Colonic mucosa (tissue), 4 donors: ENCODE data around the gene NCAM1. TPM values are rescaled to one million over a fixed set of nuclear protein-coding genes. Genes with fewer than 3 reads are reported as not detected.

Experiments
- DNase-seq: peaks from one replicate; pipeline ENCODE4 v3.0.0-alpha.2; 2020
- H3K27ac ChIP-seq: fragments of 200-600 bp; one replicate; pipeline ENCODE4 v1.8.0; 2021
- H3K27me3 ChIP-seq: fragments of 200-600 bp; one replicate; pipeline ENCODE4 v1.8.0; 2021
- H3K36me3 ChIP-seq: fragments of 200-600 bp; one replicate; pipeline ENCODE4 v1.8.0; 2021
- H3K4me1 ChIP-seq: fragments of 200-600 bp; one replicate; pipeline ENCODE4 v1.8.0; 2021; ENCODE audit warnings: mild to moderate bottlenecking
- H3K4me3 ChIP-seq: fragments of 200-600 bp; one replicate; pipeline ENCODE4 v1.8.0; 2021
- H3K9ac ChIP-seq, 2 donors: one replicate each; pipeline ENCODE4 v1.7.0; 2013; ENCODE audit warnings: control low read depth in 2 of 2, low read depth in 2 of 2, low read length in 2 of 2
- H3K9me3 ChIP-seq: fragments of 200-600 bp; one replicate; pipeline ENCODE4 v1.8.0; 2021
- CTCF ChIP-seq: fragments of 200-600 bp; IDR thresholded peaks from one replicate; pipeline ENCODE4 v1.8.0; 2022; ENCODE audit warnings: antibody characterized with exemption, mild to moderate bottlenecking
- intact Hi-C: fragments of 100-400 bp; cut with DNase I; formaldehyde crosslinking; loops from one replicate; pipeline ENCODE4 v1.14.1; 2022
- total RNA-seq, 2 donors: library from RNA; stranded (reverse); fragmentation: NEBNext Ultra II Directional in 1 of 2; extraction: Animal tissue kit (Norgen Biotek cat#: 25700) in 1 of 2; gene quantifications; one replicate each; pipeline ENCODE4 v1.2.1, GENCODE V29; 2021
- donor health status: healthy.
- donor health status: DM: no; HTN: no; CAD: no.
- donor health status: DM: no; HTN: no; CAD: no.

Gene NCAM1
- total RNA-seq, 2 donors from 2014 or later = 2.3 to 10.7 TPM

GRCh38 chr11:113193946-113194345, 232.7 kb downstream of the NCAM1 start:
- TF ChIP-seq CTCF = no peak
- Histone ChIP-seq H3K4me1 (no peaks in the 10 kb centered on the region), H3K9ac (no peak overlapping the region), H3K4me3 (no peak overlapping the region), H3K27me3 (no peaks in the 10 kb centered on the region), H3K9me3 (no peaks in the 10 kb centered on the region), H3K36me3 (no peaks in the 10 kb centered on the region), H3K27ac (no peak overlapping the region)
- peak; percentile 23 for DNase-seq
- intact Hi-C loops = no loop called here

- Histone ChIP-seq H3K27ac (no peak overlapping the region), H3K36me3 (no peaks in the 10 kb centered on the region), H3K4me1 (no peaks in the 10 kb centered on the region), H3K4me3 (no peak overlapping the region), H3K9me3 (no peaks in the 10 kb centered on the region), H3K9ac (no peak overlapping the region), H3K27me3 (no peaks in the 10 kb centered on the region)
- intact Hi-C loops = no loop called here
- no peak for TF ChIP-seq CTCF
- no peak for DNase-seq
These were observed 234.5 kb downstream of the NCAM1 start for GRCh38 chr11:113195728-113196127.

- intact Hi-C loops = no loop called here
- Histone ChIP-seq H3K36me3 (no peaks in the 10 kb centered on the region), H3K9me3 (no peaks in the 10 kb centered on the region), H3K4me1 (no peaks in the 10 kb centered on the region), H3K27me3 (no peaks in the 10 kb centered on the region), H3K4me3 (no peak overlapping the region), H3K27ac (no peak overlapping the region), H3K9ac (no peak overlapping the region)
- no peak for TF ChIP-seq CTCF
- no peak for DNase-seq
These were observed 236.2 kb downstream of the NCAM1 start for GRCh38 chr11:113197446-113197845.

GRCh38 chr11:113198972-113199661, 237.9 kb downstream of the NCAM1 start:
- DNase-seq = no peak
- no peaks in the 10 kb centered on the region for H3K4me1 ChIP-seq
- H3K27ac ChIP-seq = no peak overlapping the region
- no peak overlapping the region for H3K9ac ChIP-seq
- intact Hi-C loops = no loop called here
- TF ChIP-seq CTCF = no peak
- H3K27me3 ChIP-seq = no peaks in the 10 kb centered on the region
- H3K9me3 ChIP-seq = no peaks in the 10 kb centered on the region
- H3K4me3 ChIP-seq = no peak overlapping the region
- no peaks in the 10 kb centered on the region for H3K36me3 ChIP-seq

- DNase-seq = no peak
- intact Hi-C loops = no loop called here
These were observed 238.6 kb downstream of the NCAM1 start for GRCh38 chr11:113199866-113200265.

More at GRCh38 chr11:113199866-113200265, 238.6 kb downstream of the NCAM1 start:
- no peak for TF ChIP-seq CTCF
- Histone ChIP-seq H3K27me3 (no peaks in the 10 kb centered on the region), H3K36me3 (no peaks in the 10 kb centered on the region), H3K4me3 (no peak overlapping the region), H3K27ac (no peak overlapping the region), H3K4me1 (no peaks in the 10 kb centered on the region), H3K9ac (no peak overlapping the region), H3K9me3 (no peaks in the 10 kb centered on the region)
